GM12801 (cell line): ENCODE results near the gene SH2D5.

Experiments used
- CTCF ChIP-seq: IDR thresholded peaks from one replicate; pipeline ENCODE4 v1.5.1; 2011; ENCODE audit warnings: control low read depth; ENCODE audit not compliant: insufficient read length; ENCODE audit errors: extremely low read depth

Gene SH2D5

GRCh38 chr1:20670936-20671335 is 61.6 kb downstream of the SH2D5 start:
- TF ChIP-seq CTCF: no peak
